K562 (cell line): Measurements from ENCODE around the gene PHF21A. TPM values are rescaled to one million over a fixed set of nuclear protein-coding genes. Genes with fewer than 3 reads are reported as not detected.

Experiments
- ATAC-seq: fragments of 200-7000 bp; cut with Tn5 transposase; 3 replicates; pipeline ENCODE4 v1.9.1; 2020; ENCODE audit warnings: moderate library complexity
- BruUV-seq: library from RNA; stranded (reverse); fragments of 400-500 nt; replicated peaks from 2 replicates; lab custom pipeline; 2021; lab: Mats Ljungman, UMichigan
- CTCF ChIA-PET: fragments of 300-600 bp; formaldehyde crosslinking; extraction: SDS; loops from one replicate; lab custom pipeline; 2021; ENCODE audit warnings: low intra/inter-chr PET ratio; lab: Yijun Ruan, JAX
- POLR2A ChIA-PET: fragments of 300-600, 350-650 bp; sonication (Branson Sonifier 250); formaldehyde crosslinking; extraction: SDS; loops from one replicate; lab custom pipeline; 2021; ENCODE audit warnings: antibody characterized with exemption, inconsistent platforms; lab: Yijun Ruan, JAX
- DNase-seq, 4 experiments: peaks; one replicate each; pipeline versions ENCODE4 v3.0.0 to v3.0.0-alpha.2; 2011 to 2018; ENCODE audit warnings: low spot score in 3 of 4, mixed read lengths in 3 of 4; ENCODE audit errors: extremely low read depth in 1 of 4
- FAIRE-seq: peaks from 2 replicates; lab custom pipeline; 2011; peaks lifted over from hg19 to GRCh38; lab: Jason Lieb, UNC
- H2AFZ ChIP-seq: 2 replicates; pipeline ENCODE4 v1.6.0; 2011; ENCODE audit warnings: low read depth, low read length, control low read depth, inconsistent platforms
- H3K27ac ChIP-seq: fragments of 200-600 bp; 3 replicates; pipeline ENCODE4 v1.8.0; 2011; ENCODE audit warnings: low read depth, mild to moderate bottlenecking, control low read depth, inconsistent platforms, low read length, moderate library complexity, mixed read lengths; ENCODE audit errors: extremely low read depth
- H3K27me3 ChIP-seq, 2 experiments: fragments of 300-600 bp in 1 of 2; 2 replicates in 1 of 2; 3 replicates in 1 of 2; pipeline versions ENCODE4 v1.6.0 to v1.8.0; 2011; ENCODE audit warnings: inconsistent platforms in 2 of 2, low read length in 2 of 2, mild to moderate bottlenecking in 1 of 2, mixed read lengths in 1 of 2, moderate library complexity in 1 of 2; ENCODE audit not compliant: control insufficient read depth in 2 of 2, insufficient read depth in 2 of 2
- H3K36me3 ChIP-seq: fragments of 300-600 bp; 3 replicates; pipeline ENCODE4 v1.8.0; 2011; ENCODE audit warnings: mild to moderate bottlenecking, low read length, inconsistent platforms; ENCODE audit not compliant: control insufficient read depth, insufficient read depth
- H3K4me1 ChIP-seq, 2 experiments: fragments of 200-600 bp in 1 of 2; replicated peaks in 1 of 2; 2 replicates in 1 of 2; 3 replicates in 1 of 2; pipeline versions ENCODE4 v1.5.1 to v1.8.0; 2011; ENCODE audit warnings: inconsistent platforms in 2 of 2, low read length in 2 of 2, mild to moderate bottlenecking in 1 of 2, mixed read lengths in 1 of 2, moderate library complexity in 1 of 2; ENCODE audit not compliant: control insufficient read depth in 2 of 2, insufficient read depth in 2 of 2
- H3K4me2 ChIP-seq: 2 replicates; pipeline ENCODE4 v1.6.1; 2011; ENCODE audit warnings: low read length, control low read depth, inconsistent platforms, mixed read lengths; ENCODE audit not compliant: insufficient read depth
- H3K4me3 ChIP-seq: fragments of 200-600 bp; sonication (generic), shearing (Covaris generic); 2 replicates; pipeline ENCODE4 v1.5.1; 2016; ENCODE audit warnings: control low read depth, inconsistent platforms
- H3K79me2 ChIP-seq: fragments of 200-600 bp; 3 replicates; pipeline ENCODE4 v1.8.0; 2011; ENCODE audit warnings: low read length, inconsistent platforms; ENCODE audit not compliant: control insufficient read depth, insufficient read depth
- H3K9ac ChIP-seq, 2 experiments: 2 replicates each; pipeline versions ENCODE4 v1.6.0 to v1.6.1; 2011; ENCODE audit warnings: low read depth in 2 of 2, low read length in 2 of 2, control low read depth in 1 of 2, inconsistent platforms in 1 of 2, mild to moderate bottlenecking in 1 of 2, mixed read lengths in 1 of 2; ENCODE audit not compliant: insufficient read depth in 1 of 2
- H3K9me1 ChIP-seq: one replicate; pipeline ENCODE4 v1.6.0; 2011; ENCODE audit warnings: inconsistent platforms, mild to moderate bottlenecking, low read length, moderate library complexity; ENCODE audit not compliant: control insufficient read depth, insufficient read depth
- H3K9me3 ChIP-seq: replicated peaks from 2 replicates; pipeline ENCODE4 v1.5.1; 2011; ENCODE audit warnings: low read depth, low read length, inconsistent platforms; ENCODE audit not compliant: control insufficient read depth, insufficient read depth
- H4K20me1 ChIP-seq: replicated peaks from 2 replicates; pipeline ENCODE4 v1.6.1; 2011; ENCODE audit warnings: low read length, inconsistent platforms, mixed read lengths; ENCODE audit not compliant: control insufficient read depth, insufficient read depth
- BACH1 ChIP-seq: fragments of 200-800 bp; sonication (Bioruptor generic); IDR thresholded peaks from 2 replicates; pipeline ENCODE4 v1.6.1; 2016; ENCODE audit warnings: missing genetic modification characterization, missing compliant biosample characterization
- CSDE1 ChIP-seq, 2 experiments: fragments of 450-650 bp; IDR thresholded peaks; 2 replicates each; pipeline ENCODE4 v1.6.1; 2016; ENCODE audit warnings: mild to moderate bottlenecking in 1 of 2
- DNMT1 ChIP-seq: fragments of 450-650 bp; IDR thresholded peaks from 2 replicates; pipeline ENCODE4 v1.6.1; 2016; ENCODE audit warnings: antibody characterized with exemption, mild to moderate bottlenecking
- FOXJ3 ChIP-seq: sonication (generic); formaldehyde crosslinking; IDR thresholded peaks from 2 replicates; pipeline ENCODE4 v1.4.0; 2020; ENCODE audit warnings: mild to moderate bottlenecking, missing genetic modification reagents
- GATAD2B ChIP-seq: fragments of 450-650 bp; IDR thresholded peaks from 2 replicates; pipeline ENCODE4 v1.6.1; 2017; ENCODE audit warnings: mild to moderate bottlenecking, borderline replicate concordance
- JUNB ChIP-seq: fragments of 450-650 bp; formaldehyde crosslinking; conservative IDR thresholded peaks from 2 replicates; pipeline ENCODE4 v1.4.0; 2020; ENCODE audit warnings: mild to moderate bottlenecking
- L3MBTL2 ChIP-seq: fragments of 450-650 bp; IDR thresholded peaks from 2 replicates; pipeline ENCODE4 v1.6.1; 2016; ENCODE audit warnings: mild to moderate bottlenecking, moderate library complexity
- MYNN ChIP-seq, 2 experiments: sonication (generic); formaldehyde crosslinking in 1 of 2; IDR thresholded peaks; 2 replicates each; pipeline versions ENCODE4 v1.5.0 to v1.6.1; 2016 to 2020; ENCODE audit warnings: antibody characterized with exemption in 1 of 2, missing genetic modification reagents in 1 of 2
- NCOA4 ChIP-seq: fragments of 450-650 bp; IDR thresholded peaks from 2 replicates; pipeline ENCODE4 v1.6.1; 2018; ENCODE audit warnings: mild to moderate bottlenecking; ENCODE audit not compliant: partially characterized antibody
- RFX1 ChIP-seq: fragments of 450-650 bp; IDR thresholded peaks from 2 replicates; pipeline ENCODE4 v1.6.1; 2016; ENCODE audit warnings: mild to moderate bottlenecking, moderate library complexity
- SMARCA4 ChIP-seq: fragments of 450-650 bp; IDR thresholded peaks from 2 replicates; pipeline ENCODE4 v1.6.1; 2016
- SPI1 ChIP-seq: IDR thresholded peaks from 2 replicates; pipeline ENCODE4 v1.6.1; 2011; ENCODE audit warnings: low read depth, low read length, control low read depth, borderline replicate concordance
- ZKSCAN1 ChIP-seq: fragments of 150-350 bp; IDR thresholded peaks from 2 replicates; pipeline ENCODE4 v1.6.1; 2016; ENCODE audit warnings: low read depth, low read length
- ZNF239 ChIP-seq: fragments of 250-450 bp; sonication (Bioruptor Pico); IDR thresholded peaks from 2 replicates; pipeline ENCODE4 v1.4.0; 2020; ENCODE audit warnings: mild to moderate bottlenecking
- whole genome bisulfite sequencing: fragments of 100-300 bp; shearing (Covaris generic); methylation state at CpG from one replicate; pipeline ENCODE4 v1.1.6; 2016; ENCODE audit warnings: low coverage, mixed read lengths; ENCODE audit not compliant: insufficient coverage; ENCODE audit errors: missing lambda C conversion rate; 5-methylcytosine and 5-hydroxymethylcytosine counted together
- in situ Hi-C: fragments of 300-500 bp; cut with MboI; formaldehyde crosslinking; loops from 4 replicates; pipeline ENCODE4 v1.15.0; 2018; ENCODE audit warnings: inconsistent platforms, mixed read lengths
- intact Hi-C: fragments of 100-400 bp; cut with micrococcal nuclease; formaldehyde crosslinking; loops from 2 replicates; pipeline ENCODE4 v1.14.2; 2022
- polyA plus RNA-seq, 8 experiments: library from polyadenylated mRNA; depleted of rRNA in 4 of 8; stranded (reverse) in 5 of 8; unstranded in 3 of 8; fragments of >200 nt; fragmentation: Nextera tagmentation in 2 of 8; fragmentation: Illumina TruSeq in 1 of 8; extraction: Ambion mirVana in 2 of 8; extraction: Trizol in 1 of 8; gene quantifications; 2 replicates each; pipeline versions ENCODE4 v1.2.1 to v1.2.3, GENCODE V29; 2011 to 2014; ENCODE audit warnings: inconsistent platforms in 1 of 8, missing spikeins in 1 of 8
- total RNA-seq, 7 experiments: library from RNA; depleted of rRNA in 6 of 7; stranded (reverse); fragments of >200 nt in 6 of 7; fragmentation: Illumina TruSeq in 2 of 7; extraction: Trizol in 2 of 7; gene quantifications; 2 replicates each; pipeline versions ENCODE4 v1.2.1 to v1.2.3, GENCODE V29; 2011 to 2021; ENCODE audit warnings: low replicate concordance in 1 of 7

PHF21A gene
- total and polyA plus RNA-seq, 9 of the 15 experiments (the other 6 are each of a cell fraction or from before 2014, with no cell fraction given): 1.5 to 32.4 (median 10.7) TPM

- Histone ChIP-seq H3K9me1 (no peaks in the 10 kb centered on the region), H3K4me1 (peaks cover 7 to 13% of the 10 kb centered on the region in 2 experiments; a peak in 4 of 5 replicates), H3K4me3 (no peak overlapping the region), H3K79me2 (peaks cover 94% of the 10 kb centered on the region), H3K27ac (peak overlapping the region; percentile 63; the same call in 1 of the 3 replicates), H4K20me1 (no peaks in the 10 kb centered on the region), H2AFZ (peak overlapping the region; percentile 42), H3K9ac (peak overlapping the region in 1 of 2 experiments; percentile 48; a peak in 1 of 4 replicates), H3K27me3 (no peaks in the 10 kb centered on the region), H3K4me2 (no peak overlapping the region), H3K9me3 (no peaks in the 10 kb centered on the region), H3K36me3 (no peaks in the 10 kb centered on the region)
- FAIRE-seq (no peak), DNase-seq (no peak), ATAC-seq (peak; percentile 25)
- in situ Hi-C loops: no loop called here
- TF ChIP-seq SPI1: peak; percentile 12; the same call in 1 of the 2 replicates
- TF ChIP-seq FOXJ3: no peak
- CTCF ChIA-PET: no interaction called here
- intact Hi-C loops: loop anchor here (5.0 kb wide), 2 partner anchors 38 to 108 kb away; no protein-coding TSS in a partner anchor
- POLR2A ChIA-PET: interaction anchor here (0.9 to 2.0 kb wide), 5 partner anchors 8 to 39 kb away, joined by 3 to 11 read pairs (median 5); no protein-coding TSS in a partner anchor
- no TSS peak for BruUV-seq
These were observed 6.3 kb downstream of the PHF21A start for GRCh38 chr11:46114961-46115360.

- intact Hi-C loops (no loop called here), in situ Hi-C loops (no loop called here)
- H3K36me3 ChIP-seq: no peaks in the 10 kb centered on the region
- no peaks in the 10 kb centered on the region for H3K9me3 ChIP-seq
- BruUV-seq: no TSS peak
- FAIRE-seq (no peak), ATAC-seq (peak; percentile 7; the same call in 2 of the 3 replicates), DNase-seq (peak in 1 of 4 experiments; percentile 18)
- 0 out of 2 replicates have a peak, but pooled peaks have one; percentile 6 for TF ChIP-seq SMARCA4
- no peak for TF ChIP-seq DNMT1
- peak; percentile 96 for TF ChIP-seq MYNN (IDR thresholded peaks at IDR 0.05)
- no peak for TF ChIP-seq MYNN (CRISPR knock-in tag; IDR thresholded peaks at IDR 0.05)
- TF ChIP-seq NCOA4: no peak
- no peak for TF ChIP-seq ZKSCAN1
- peak; percentile 97 for TF ChIP-seq RFX1
- TF ChIP-seq CSDE1 (IDR thresholded peaks at IDR 0.05): peak in 1 of 2 experiments; percentile 74; a peak in 1 of 4 replicates
- TF ChIP-seq JUNB (CRISPR knock-in tag): no peak
- TF ChIP-seq L3MBTL2: 0 out of 2 replicates have a peak, but pooled peaks have one; percentile 18
- 0 out of 2 replicates have a peak, but pooled peaks have one; percentile 29 for TF ChIP-seq BACH1 (tag)
- TF ChIP-seq ZNF239 (CRISPR knock-in tag): no peak
- TF ChIP-seq GATAD2B: no peak
- peak overlapping the region; percentile 63 for H3K27ac ChIP-seq
- peak overlapping the region; percentile 42 for H2AFZ ChIP-seq
- peaks cover 93% of the 10 kb centered on the region for H3K79me2 ChIP-seq
- WGBS: 38% methylated on average over 4 of the region's 4 CpGs
- ChIA-PET CTCF (no interaction called here), POLR2A (interaction anchor here (1.0 to 1.3 kb wide), 3 partner anchors 14 to 124 kb away, joined by 3 to 9 read pairs (median 4); no protein-coding TSS in a partner anchor)
- peak overlapping the region; percentile 58 for H3K4me2 ChIP-seq
- H3K9me1 ChIP-seq: no peaks in the 10 kb centered on the region
- no peak overlapping the region for H3K4me3 ChIP-seq
- H3K4me1 ChIP-seq: peaks cover 5 to 18% of the 10 kb centered on the region in 2 experiments; a peak in 4 of 5 replicates
- H3K27me3 ChIP-seq: no peaks in the 10 kb centered on the region
- H3K9ac ChIP-seq: peak overlapping the region in 1 of 2 experiments; percentile 18; a peak in 1 of 4 replicates
- H4K20me1 ChIP-seq: no peaks in the 10 kb centered on the region
These were observed 6.9 kb downstream of the PHF21A start for GRCh38 chr11:46114378-46114777.
